Glutamatergic neuron (in vitro differentiated cells): Measurements from ENCODE around the gene MYBPH. TPM values are rescaled to one million over a fixed set of nuclear protein-coding genes. Genes with fewer than 3 reads are reported as not detected.

Experiments used
- DNase-seq: peaks from one replicate; pipeline ENCODE4 v3.0.0; 2022
- H3K27ac Mint-ChIP-seq: one replicate; pipeline ENCODE4 v1.8.0; 2020; ENCODE audit warnings: mild to moderate bottlenecking, mixed read lengths, inconsistent platforms; ENCODE audit not compliant: unreplicated experiment
- H3K27me3 Mint-ChIP-seq: one replicate; pipeline ENCODE4 v1.8.0; 2020; ENCODE audit warnings: mild to moderate bottlenecking, moderate library complexity, mixed read lengths, inconsistent platforms; ENCODE audit not compliant: unreplicated experiment
- H3K36me3 Mint-ChIP-seq: one replicate; pipeline ENCODE4 v1.8.0; 2020; ENCODE audit warnings: mild to moderate bottlenecking, mixed read lengths, inconsistent platforms; ENCODE audit not compliant: unreplicated experiment
- H3K4me1 Mint-ChIP-seq: one replicate; pipeline ENCODE4 v1.8.0; 2020; ENCODE audit warnings: mild to moderate bottlenecking, low read depth, mixed read lengths, inconsistent platforms; ENCODE audit not compliant: unreplicated experiment
- H3K4me3 Mint-ChIP-seq: one replicate; pipeline ENCODE4 v1.8.0; 2020; ENCODE audit warnings: mild to moderate bottlenecking, mixed read lengths, inconsistent platforms; ENCODE audit not compliant: unreplicated experiment
- H3K9me3 Mint-ChIP-seq: one replicate; pipeline ENCODE4 v1.8.0; 2020; ENCODE audit warnings: mild to moderate bottlenecking, moderate library complexity, mixed read lengths, inconsistent platforms; ENCODE audit not compliant: unreplicated experiment
- CTCF ChIP-seq: fragments of 200-600 bp; sonication (generic); IDR thresholded peaks from one replicate; pipeline ENCODE4 v1.5.0; 2021; ENCODE audit not compliant: partially characterized antibody, unreplicated experiment
- total RNA-seq: library from RNA; stranded (reverse); fragmentation: NEBNext Ultra II Directional; extraction: Animal tissue kit (Norgen Biotek cat#: 25700); gene quantifications from one replicate; pipeline ENCODE4 v1.2.1, GENCODE V29; 2021; ENCODE audit not compliant: unreplicated experiment

MYBPH gene
- total RNA-seq, 1 donor from 2014 or later = not detected

GRCh38 chr1:203201516-203202205 lies 26.0 kb upstream of the MYBPH start:
- H3K27me3 Mint-ChIP-seq = peaks cover 11% of the 10 kb centered on the region
- peaks cover 7% of the 10 kb centered on the region for H3K4me1 Mint-ChIP-seq
- no peak overlapping the region for H3K4me3 Mint-ChIP-seq
- peaks cover 4% of the 10 kb centered on the region for H3K36me3 Mint-ChIP-seq
- no peak for TF ChIP-seq CTCF
- peaks cover 2% of the 10 kb centered on the region for H3K9me3 Mint-ChIP-seq
- no peak overlapping the region for H3K27ac Mint-ChIP-seq
- no peak for DNase-seq

DNA sequence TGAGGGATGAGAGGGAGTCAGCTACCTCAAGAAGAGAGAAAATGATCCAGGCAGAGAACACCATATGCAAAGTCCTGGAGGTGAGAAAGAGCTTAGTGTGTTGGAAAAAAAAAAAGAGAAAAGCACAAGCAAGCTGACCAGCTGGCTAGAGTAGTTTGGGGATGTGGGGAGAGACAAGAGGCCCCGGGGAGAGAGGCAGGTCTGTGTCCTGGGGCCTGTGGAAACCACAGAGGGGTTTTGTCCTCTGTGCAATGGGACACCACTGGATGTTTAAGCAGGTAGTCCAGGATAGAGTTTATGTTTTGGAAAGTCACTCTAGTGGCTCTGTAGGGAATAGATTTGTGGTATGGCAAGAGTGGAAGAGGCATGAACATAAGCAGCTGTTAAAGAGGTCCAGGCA lies 25.3 kb upstream of the MYBPH start:
- peaks cover 11% of the 10 kb centered on the region for H3K27me3 Mint-ChIP-seq
- no peak for TF ChIP-seq CTCF
- H3K4me3 Mint-ChIP-seq = no peak overlapping the region

GRCh38 chr1:203199816-203200571 lies 24.4 kb upstream of the MYBPH start:
- no peak overlapping the region for H3K4me3 Mint-ChIP-seq
- H3K27ac Mint-ChIP-seq = no peak overlapping the region
- peaks cover 4% of the 10 kb centered on the region for H3K4me1 Mint-ChIP-seq
- H3K27me3 Mint-ChIP-seq = peaks cover 11% of the 10 kb centered on the region
- H3K9me3 Mint-ChIP-seq = peaks cover 2% of the 10 kb centered on the region
- H3K36me3 Mint-ChIP-seq = peaks cover 4% of the 10 kb centered on the region
- no peak for DNase-seq
- no peak for TF ChIP-seq CTCF

More for the DNA sequence above, 25.3 kb upstream of the MYBPH start:
- Mint-ChIP-seq H3K27ac (no peak overlapping the region), H3K9me3 (peaks cover 2% of the 10 kb centered on the region), H3K4me1 (peaks cover 4% of the 10 kb centered on the region), H3K36me3 (peaks cover 4% of the 10 kb centered on the region)
- no peak for DNase-seq

- DNase-seq = no peak
- H3K9me3 Mint-ChIP-seq = peaks cover 2% of the 10 kb centered on the region
- H3K4me3 Mint-ChIP-seq = no peak overlapping the region
- no peak for TF ChIP-seq CTCF
- no peak overlapping the region for H3K27ac Mint-ChIP-seq
- peaks cover 4% of the 10 kb centered on the region for H3K4me1 Mint-ChIP-seq
- peaks cover 4% of the 10 kb centered on the region for H3K36me3 Mint-ChIP-seq
- H3K27me3 Mint-ChIP-seq = peaks cover 11% of the 10 kb centered on the region
Observed at GRCh38 chr1:203199481-203199815, 23.8 kb upstream of the MYBPH start.

- Mint-ChIP-seq H3K27ac (no peak overlapping the region), H3K27me3 (peaks cover 11% of the 10 kb centered on the region), H3K9me3 (peaks cover 2% of the 10 kb centered on the region), H3K4me1 (peaks cover 4% of the 10 kb centered on the region), H3K36me3 (peaks cover 4% of the 10 kb centered on the region), H3K4me3 (no peak overlapping the region)
- no peak for DNase-seq
- no peak for TF ChIP-seq CTCF
Observed at GRCh38 chr1:203199002-203199401, 23.4 kb upstream of the MYBPH start.
